ENCODE measurements around the gene CXCR6. TPM values are rescaled to one million over a fixed set of nuclear protein-coding genes. Genes with fewer than 3 reads are reported as not detected.

The CXCR6 gene
- total RNA-seq, 1 experiment from 2014 or later: not detected

- peak; percentile 11 for DNase-seq (ENCODE audit: low spot score)
Measured at GRCh38 chr3:45948311-45948781, 5.1 kb downstream of the CXCR6 start.

GRCh38 chr3:45948881-45949280 lies 5.6 kb downstream of the CXCR6 start:
- no peak for DNase-seq (ENCODE audit: low spot score)

DNA sequence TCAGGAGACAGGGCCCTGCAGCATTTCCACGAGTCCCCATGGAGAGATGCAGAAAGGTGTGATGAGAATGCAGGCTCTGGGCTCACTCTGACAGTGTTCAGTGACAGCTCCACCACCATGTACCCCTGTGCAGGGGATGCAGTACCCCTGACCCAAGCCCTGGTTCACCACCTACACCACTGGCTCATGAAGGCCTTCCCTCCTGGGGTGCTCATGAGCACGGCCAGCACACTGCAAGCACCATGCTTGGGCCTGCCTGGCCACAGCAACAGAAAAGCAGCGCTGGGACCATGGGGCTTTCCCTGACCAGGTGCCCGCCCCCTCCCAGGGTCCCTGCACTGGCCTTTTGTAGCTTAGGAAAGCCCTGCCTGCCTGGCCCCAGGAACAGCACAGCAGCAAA lies 6.2 kb downstream of the CXCR6 start:
- DNase-seq (ENCODE audit: low spot score): no peak

DNA sequence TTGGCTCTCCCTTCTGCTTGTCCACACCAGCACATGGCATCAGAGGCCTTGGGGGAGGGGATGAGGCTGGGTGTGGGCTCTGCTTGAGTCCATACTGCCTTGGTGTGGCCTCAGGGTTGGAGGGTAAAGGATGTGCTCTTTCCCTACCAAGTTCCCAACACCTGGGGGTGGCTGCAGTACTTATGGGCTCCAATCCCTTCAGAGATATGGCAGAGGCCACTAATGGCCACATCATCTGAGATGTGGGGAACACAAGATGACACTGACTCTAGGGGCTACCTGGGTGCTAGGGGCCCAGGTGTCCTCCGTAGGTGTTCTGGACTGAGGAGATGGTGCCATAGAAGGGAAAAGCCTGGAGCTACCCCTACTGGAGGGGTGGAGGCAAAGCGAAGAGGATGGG lies 6.9 kb downstream of the CXCR6 start:
- no peak for DNase-seq (ENCODE audit: low spot score)

GRCh38 chr3:45950686-45951600 lies 7.7 kb downstream of the CXCR6 start:
- DNase-seq (ENCODE audit: low spot score): no peak

DNA sequence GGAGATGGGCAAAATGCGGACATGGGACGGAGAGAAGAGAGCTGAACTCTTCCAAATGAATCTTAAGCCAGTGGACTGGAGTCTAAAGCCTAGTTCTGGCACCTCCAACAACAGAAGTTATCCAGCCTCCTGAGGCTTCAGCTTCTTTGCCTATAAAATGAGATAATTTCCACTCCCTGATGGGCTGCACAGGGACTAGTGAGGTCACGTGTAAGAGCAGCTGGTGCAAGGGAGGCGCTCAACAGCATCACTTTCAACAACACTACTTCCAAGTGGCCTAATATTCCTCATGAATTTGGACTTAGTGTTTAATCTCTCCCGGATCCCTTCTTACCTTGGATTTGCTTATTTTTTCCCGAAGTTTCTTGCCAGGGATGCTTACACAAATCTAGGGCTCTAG lies 8.7 kb downstream of the CXCR6 start:
- no peak for DNase-seq (ENCODE audit: low spot score)

- DNase-seq (ENCODE audit: low spot score): no peak
Measured at GRCh38 chr3:45952456-45952855, 9.2 kb downstream of the CXCR6 start.

- no peak for DNase-seq (ENCODE audit: low spot score)
Measured at GRCh38 chr3:45953536-45953935, 10.3 kb downstream of the CXCR6 start.

GRCh38 chr3:45954306-45954705 lies 11.0 kb downstream of the CXCR6 start:
- no peak for DNase-seq (ENCODE audit: low spot score)

DNA sequence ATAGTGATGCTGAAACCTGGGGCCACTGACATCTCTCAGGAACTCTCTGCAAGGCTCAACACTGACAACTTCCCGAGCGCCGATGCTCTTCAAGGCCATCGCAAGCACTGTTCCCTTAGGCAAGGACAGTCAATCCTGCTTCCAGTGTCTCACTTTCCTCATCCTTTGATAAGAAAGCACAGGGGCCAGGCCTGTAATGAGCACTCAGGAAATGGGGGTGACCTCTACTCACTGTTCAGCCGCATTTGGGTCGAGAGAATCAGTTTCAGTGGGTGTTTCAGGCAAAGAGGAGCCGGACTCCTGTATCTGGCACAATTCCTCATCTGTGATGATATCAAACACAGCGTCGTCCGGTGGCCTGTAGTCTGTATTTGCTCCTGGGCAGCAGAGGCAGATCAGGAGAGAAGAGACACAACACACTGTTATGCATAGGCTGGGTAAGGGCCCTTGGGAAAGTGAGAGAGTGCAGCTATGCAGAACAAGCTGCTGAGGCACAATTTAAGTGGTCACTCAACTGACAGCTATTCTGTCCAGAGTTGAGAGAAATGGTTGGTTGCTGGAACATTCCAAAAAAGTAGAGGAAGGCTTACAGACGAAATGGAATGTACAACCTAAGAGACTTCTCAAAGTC lies 11.9 kb downstream of the CXCR6 start:
- DNase-seq (ENCODE audit: low spot score): no peak

DNA sequence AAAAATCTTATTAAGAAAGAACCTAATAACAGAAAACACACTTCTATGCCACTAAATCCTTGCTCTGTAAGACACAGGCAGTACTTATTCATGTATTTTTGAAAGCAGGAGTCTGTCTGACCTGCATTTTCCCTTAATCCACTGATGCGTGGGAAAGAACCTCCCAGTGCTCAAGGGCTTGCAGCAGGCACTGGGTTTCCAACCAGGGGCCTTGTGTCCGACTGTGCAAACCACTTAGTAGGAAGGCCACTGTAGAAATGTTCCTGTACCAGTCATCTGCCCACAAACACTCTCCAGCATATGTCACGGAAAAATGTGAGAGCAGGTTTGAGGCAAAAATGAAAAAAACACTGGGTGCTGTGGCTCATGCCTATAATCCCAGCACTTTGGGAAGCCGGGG lies 12.4 kb downstream of the CXCR6 start:
- no peak for DNase-seq (ENCODE audit: low spot score)

DNA sequence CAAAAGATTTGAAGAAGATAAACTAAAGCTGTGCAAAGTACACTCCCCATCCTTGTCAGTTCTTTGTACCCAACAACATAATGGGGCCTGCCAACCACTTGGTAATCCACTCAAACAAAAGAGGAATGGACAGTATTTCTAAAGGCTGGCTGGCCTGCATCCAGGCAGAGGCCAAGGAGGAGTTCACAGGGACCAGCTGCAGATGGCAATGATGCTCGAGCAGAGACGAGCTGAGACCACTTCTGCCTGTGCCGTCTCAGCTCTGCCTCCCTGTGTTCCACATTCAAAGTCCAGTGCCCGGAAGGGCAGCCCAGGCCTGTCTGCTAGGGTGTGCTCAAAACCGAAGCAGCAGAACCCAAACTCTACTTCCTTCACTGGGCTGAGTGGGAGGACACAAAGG lies 14.3 kb downstream of the CXCR6 start:
- DNase-seq (ENCODE audit: low spot score): no peak

DNA sequence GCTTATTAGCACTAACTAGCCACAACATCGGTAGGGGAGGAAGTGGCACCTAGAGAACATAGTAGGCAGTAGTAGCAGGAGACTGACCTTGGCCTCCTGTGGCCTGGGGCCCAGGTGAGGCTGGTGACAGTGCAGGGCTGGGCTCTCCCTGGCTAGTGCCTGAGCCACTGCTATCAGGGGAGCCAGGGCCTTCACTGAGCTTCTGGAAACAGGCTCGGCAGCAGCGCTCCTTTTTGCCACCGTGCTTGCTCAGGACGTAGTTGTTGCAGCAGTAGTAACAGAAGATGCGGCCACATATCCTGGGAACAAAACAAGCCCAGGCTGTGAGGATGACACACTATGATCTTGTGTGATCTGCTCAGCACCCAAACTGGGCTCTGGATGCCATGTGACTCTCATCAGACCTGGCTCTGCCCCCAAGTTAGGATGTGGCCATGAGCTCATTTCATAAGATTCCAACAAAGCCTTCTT lies 15.1 kb downstream of the CXCR6 start:
- DNase-seq (ENCODE audit: low spot score): no peak

GRCh38 chr3:45959201-45959600 lies 15.9 kb downstream of the CXCR6 start:
- DNase-seq (ENCODE audit: low spot score): no peak

- DNase-seq (ENCODE audit: low spot score): no peak
Measured at GRCh38 chr3:45960289-45960688, 17.0 kb downstream of the CXCR6 start.

GRCh38 chr3:45962033-45962432 lies 18.8 kb downstream of the CXCR6 start:
- DNase-seq (ENCODE audit: low spot score): no peak

GRCh38 chr3:45964139-45964538 lies 20.9 kb downstream of the CXCR6 start:
- no peak for DNase-seq (ENCODE audit: low spot score)

DNA sequence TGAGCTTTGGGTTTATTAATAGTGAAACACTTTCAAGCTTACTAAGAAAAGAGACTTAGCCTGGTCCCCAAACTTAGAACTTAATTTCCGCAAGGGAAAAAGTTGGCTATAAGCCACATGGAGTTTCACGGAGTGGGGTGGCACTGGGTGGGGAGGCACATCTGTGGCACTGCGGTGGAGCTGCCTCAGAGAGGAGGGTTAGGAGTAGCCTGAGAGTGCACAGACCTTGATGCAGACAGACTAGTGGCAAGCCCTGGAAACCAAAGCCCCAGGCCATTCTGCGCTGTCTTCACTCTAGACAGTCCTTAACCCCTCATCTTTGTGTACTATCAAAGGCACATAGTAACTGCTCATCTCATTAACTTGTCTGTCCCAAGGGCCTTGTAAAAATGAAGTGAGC lies 22.0 kb downstream of the CXCR6 start:
- no peak for DNase-seq (ENCODE audit: low spot score)

- DNase-seq (ENCODE audit: low spot score): no peak
Measured at GRCh38 chr3:45965653-45966052, 22.4 kb downstream of the CXCR6 start.

DNA sequence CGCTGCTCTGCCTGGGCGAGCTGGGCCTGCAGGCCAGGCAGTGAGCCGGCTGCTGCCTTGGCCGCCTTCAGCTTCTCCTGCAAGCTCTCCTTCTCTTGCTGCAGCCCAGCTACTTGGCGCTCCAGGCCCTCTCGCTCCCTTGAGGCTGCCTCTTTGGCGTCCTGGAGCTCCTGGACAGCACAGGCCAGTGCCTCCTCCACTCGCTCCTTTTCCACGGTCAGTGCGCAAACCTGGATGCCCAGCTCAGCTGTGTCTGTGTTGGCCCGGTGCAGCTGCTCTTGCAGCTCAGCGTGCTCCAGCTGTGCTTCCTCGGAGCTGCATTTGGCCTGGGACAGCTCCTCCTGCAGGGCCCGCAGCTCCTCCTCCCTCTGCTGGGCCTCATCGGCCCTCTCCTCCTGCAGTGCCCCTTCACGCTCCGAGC lies 23.1 kb downstream of the CXCR6 start:
- DNase-seq (ENCODE audit: low spot score): no peak

DNA sequence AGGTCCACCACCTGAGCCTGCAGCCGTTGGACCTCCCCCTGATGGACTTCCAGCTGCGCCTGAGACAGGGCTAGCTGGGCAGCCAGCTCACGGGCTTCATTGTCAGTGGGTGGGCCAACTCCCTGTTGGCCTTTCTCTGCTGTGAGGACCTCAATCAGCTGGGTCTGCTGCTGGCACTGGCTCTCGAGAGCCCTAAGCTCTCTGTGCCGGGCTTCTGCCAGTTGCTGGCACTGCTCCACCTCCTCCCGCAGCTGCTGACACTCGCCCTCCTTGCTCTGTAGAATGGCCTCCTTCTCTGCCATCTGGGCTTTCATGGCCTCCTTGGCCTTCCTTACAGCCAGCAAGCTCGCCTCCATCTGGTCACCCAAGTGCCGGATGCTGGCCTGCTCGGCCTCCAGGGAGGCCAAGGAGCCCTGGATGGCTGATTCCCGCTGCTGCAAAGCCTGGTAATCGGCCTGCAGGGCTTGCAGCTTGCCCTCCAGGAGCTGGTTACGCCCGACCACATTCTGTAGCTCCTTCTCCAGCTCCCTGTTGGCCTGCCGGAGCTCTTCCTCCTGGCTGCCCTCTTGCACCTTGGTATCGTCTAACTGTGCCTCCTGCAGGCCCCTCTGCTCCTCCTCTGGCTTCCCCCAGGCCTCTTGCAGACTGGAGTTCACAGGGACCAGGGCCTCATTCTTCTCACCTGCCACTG lies 23.8 kb downstream of the CXCR6 start:
- DNase-seq (ENCODE audit: low spot score): no peak

DNA sequence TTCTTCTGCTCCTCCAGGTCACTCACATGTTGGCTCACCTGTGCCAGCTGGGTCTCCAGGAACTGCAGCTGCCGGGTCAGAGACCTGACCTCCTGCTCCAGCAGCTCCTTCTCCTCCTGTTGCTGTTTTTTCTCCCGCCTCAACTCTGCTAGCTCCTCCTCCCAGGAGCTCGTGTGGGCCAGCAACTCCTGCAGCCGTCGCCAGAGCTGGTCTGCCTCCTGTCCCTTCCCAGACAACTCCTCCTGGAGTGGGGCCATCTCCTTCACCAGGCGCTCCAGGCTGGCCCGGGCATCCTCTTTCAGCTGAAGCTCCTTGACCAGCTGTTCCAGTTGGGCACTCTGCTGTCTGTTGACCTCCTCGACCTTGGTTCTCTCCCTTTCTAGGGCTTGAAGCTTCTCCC lies 24.5 kb downstream of the CXCR6 start:
- DNase-seq (ENCODE audit: low spot score): no peak
